Keratinocyte (primary cell): ENCODE data around the gene FBXO42.

Source experiments
- EZH2 ChIP-seq: IDR thresholded peaks from one replicate; pipeline ENCODE4 v1.6.1; 2012; ENCODE audit warnings: inconsistent platforms, mild to moderate bottlenecking, low read length, moderate library complexity
- TF ChIP-seq, protein P1 (sequence below), 3 experiments: IDR thresholded peaks in 1 of 3; conservative IDR thresholded peaks in 1 of 3; optimal IDR thresholded peaks in 1 of 3; 2 replicates in 2 of 3; 3 replicates in 1 of 3; pipeline versions ENCODE3 to v1.5.1; 2011; ENCODE audit warnings: low read length in 3 of 3, mild to moderate bottlenecking in 3 of 3, moderate library complexity in 2 of 3, control low read depth in 1 of 3, inconsistent platforms in 1 of 3; ENCODE audit not compliant: insufficient read depth in 2 of 3; ENCODE audit errors: extremely low read depth in 1 of 3

DNA sequence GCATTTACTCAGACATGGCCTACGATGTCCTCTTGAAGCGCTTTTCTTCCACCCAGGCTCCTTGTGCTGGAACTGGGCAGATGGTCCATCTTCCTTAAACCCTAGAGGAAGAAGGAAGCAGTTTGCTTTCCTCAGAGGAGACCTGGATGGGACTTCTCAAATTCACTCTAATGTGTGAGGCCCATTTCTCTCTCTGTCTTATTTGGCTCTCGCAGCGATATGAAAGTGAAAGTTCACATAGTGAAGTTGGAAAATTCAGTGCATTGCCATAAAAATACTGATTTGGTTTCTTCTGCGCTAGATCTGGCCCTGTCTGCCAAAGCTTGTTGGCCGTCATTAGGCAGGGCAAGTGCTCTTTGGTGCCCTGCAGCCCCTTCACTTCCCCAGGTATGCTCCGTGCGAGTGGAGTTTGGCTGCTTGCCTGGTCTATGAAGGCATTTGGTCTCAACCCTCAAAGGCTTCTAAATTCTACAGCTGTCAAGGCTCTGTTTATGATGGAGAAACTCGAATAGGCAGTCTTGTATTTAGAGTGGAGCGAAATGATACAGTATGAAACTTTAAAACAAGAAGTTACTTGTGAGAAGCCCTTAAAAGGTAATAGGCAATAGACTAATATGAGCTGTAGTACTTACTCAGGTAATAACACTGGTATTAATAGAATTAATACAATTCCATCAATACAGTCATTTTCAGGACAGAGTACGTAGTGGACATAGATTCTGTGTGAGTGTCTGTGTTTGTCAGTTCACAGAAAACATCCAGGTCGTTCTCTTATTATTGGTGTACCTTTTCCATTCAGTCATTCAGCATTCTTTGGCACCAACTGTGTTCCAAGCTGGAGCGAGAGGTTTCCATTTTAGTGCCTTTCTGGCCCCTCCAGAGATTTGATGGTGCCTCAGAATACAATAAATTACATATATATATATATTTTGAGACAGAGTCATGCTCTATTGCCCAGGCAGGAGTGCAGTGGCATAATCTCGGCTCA lies 35.2 kb upstream of the FBXO42 start:
- TF ChIP-seq, protein P1, sequence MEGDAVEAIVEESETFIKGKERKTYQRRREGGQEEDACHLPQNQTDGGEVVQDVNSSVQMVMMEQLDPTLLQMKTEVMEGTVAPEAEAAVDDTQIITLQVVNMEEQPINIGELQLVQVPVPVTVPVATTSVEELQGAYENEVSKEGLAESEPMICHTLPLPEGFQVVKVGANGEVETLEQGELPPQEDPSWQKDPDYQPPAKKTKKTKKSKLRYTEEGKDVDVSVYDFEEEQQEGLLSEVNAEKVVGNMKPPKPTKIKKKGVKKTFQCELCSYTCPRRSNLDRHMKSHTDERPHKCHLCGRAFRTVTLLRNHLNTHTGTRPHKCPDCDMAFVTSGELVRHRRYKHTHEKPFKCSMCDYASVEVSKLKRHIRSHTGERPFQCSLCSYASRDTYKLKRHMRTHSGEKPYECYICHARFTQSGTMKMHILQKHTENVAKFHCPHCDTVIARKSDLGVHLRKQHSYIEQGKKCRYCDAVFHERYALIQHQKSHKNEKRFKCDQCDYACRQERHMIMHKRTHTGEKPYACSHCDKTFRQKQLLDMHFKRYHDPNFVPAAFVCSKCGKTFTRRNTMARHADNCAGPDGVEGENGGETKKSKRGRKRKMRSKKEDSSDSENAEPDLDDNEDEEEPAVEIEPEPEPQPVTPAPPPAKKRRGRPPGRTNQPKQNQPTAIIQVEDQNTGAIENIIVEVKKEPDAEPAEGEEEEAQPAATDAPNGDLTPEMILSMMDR (optimal IDR thresholded peaks at IDR 0.05 in 1 of 3, IDR thresholded peaks at IDR 0.05 in 1 of 3, conservative IDR thresholded peaks at IDR 0.05 in 1 of 3; ENCODE audit: extremely low read depth in 1 of 3, insufficient read depth in 2 of 3, low read length in 3 of 3) = no peak
- TF ChIP-seq EZH2 = no peak
